Testis (tissue), 3 donors: ENCODE measurements around the gene CAPZA2. TPM values are rescaled to one million over a fixed set of nuclear protein-coding genes. Genes with fewer than 3 reads are reported as not detected.

ENCODE experiments used
- DNase-seq: peaks from one replicate; pipeline ENCODE4 v3.0.0-alpha.2; 2019
- H3K27ac ChIP-seq, 2 donors: fragments of 200-600 bp; sonication (generic); one replicate each; pipeline ENCODE4 v1.5.1; 2019
- H3K27me3 ChIP-seq: fragments of 200-600 bp; sonication (generic); one replicate; pipeline ENCODE4 v1.5.1; 2019
- H3K36me3 ChIP-seq: fragments of 200-600 bp; sonication (generic); one replicate; pipeline ENCODE4 v1.5.1; 2017; ENCODE audit warnings: low read depth; ENCODE audit errors: missing control alignments
- H3K4me1 ChIP-seq: fragments of 200-600 bp; sonication (generic); one replicate; pipeline ENCODE4 v1.5.1; 2019
- H3K4me3 ChIP-seq, 2 donors: fragments of 200-600 bp; sonication (generic); one replicate each; pipeline ENCODE4 v1.5.1; 2017 to 2019
- H3K9me3 ChIP-seq: fragments of 200-600 bp; sonication (generic); one replicate; pipeline ENCODE4 v1.5.1; 2017
- CTCF ChIP-seq, 3 experiments: fragments of 450-650 bp in 2 of 3; fragments of 200-600 bp in 1 of 3; sonication (generic) in 1 of 3; IDR thresholded peaks; one replicate each; pipeline ENCODE4 v1.5.1; 2016 to 2019; ENCODE audit warnings: antibody characterized with exemption in 3 of 3, mild to moderate bottlenecking in 2 of 3, moderate library complexity in 1 of 3
- POLR2A ChIP-seq: fragments of 450-650 bp; IDR thresholded peaks from one replicate; pipeline ENCODE4 v1.6.1; 2017; ENCODE audit warnings: antibody characterized with exemption, mild to moderate bottlenecking, moderate library complexity
- WGBS, 2 donors: methylation state at CpG; one replicate each; pipeline ENCODE4 v1.1.5; 2018; 5-methylcytosine and 5-hydroxymethylcytosine counted together
- intact Hi-C: fragments of 100-400 bp; cut with DNase I; formaldehyde crosslinking; loops from one replicate; pipeline ENCODE4 v1.15.1; 2023; ENCODE audit warnings: low total_unique reads
- polyA plus RNA-seq: library from polyadenylated mRNA; stranded (reverse); fragments of 350-450 nt; fragmentation: Illumina TruSeq; extraction: RNeasy Lipid Tissue Mini Kit (QIAGEN cat#74804); gene quantifications from one replicate; pipeline ENCODE4 v1.2.3, GENCODE V29; 2014; ENCODE audit warnings: low read depth, low replicate concordance; ENCODE audit not compliant: insufficient read depth
- total RNA-seq, 2 donors: library from RNA; depleted of rRNA; stranded (reverse); fragments of >200 nt; gene quantifications; one replicate each; pipeline ENCODE4 v1.2.3, GENCODE V29; 2016

Gene CAPZA2
- total and polyA plus RNA-seq, 3 donors from 2014 or later = 57.9 to 69.4 (median 69.4) TPM

- Histone ChIP-seq H3K4me3 (no peak overlapping the region), H3K36me3 (no peaks in the 10 kb centered on the region), H3K27me3 (no peaks in the 10 kb centered on the region), H3K27ac (peak overlapping the region; percentile 12 to 57), H3K4me1 (peaks cover 21% of the 10 kb centered on the region), H3K9me3 (no peaks in the 10 kb centered on the region)
- intact Hi-C loops = no loop called here
- DNase-seq = peak; percentile 90
- WGBS, 2 donors = 39 to 42% methylated on average over 8 of the region's 8 CpGs
- no peak for TF ChIP-seq CTCF (IDR thresholded peaks at IDR 0.05)
- TF ChIP-seq POLR2A = no peak
Measured at GRCh38 chr7:116876664-116877442, 14.5 kb downstream of the CAPZA2 start.

GRCh38 chr7:116877443-116878217, 15.2 kb downstream of the CAPZA2 start:
- 67 to 91% methylated on average over 3 of the region's 3 CpGs for WGBS, 2 donors
- H3K4me1 ChIP-seq = peaks cover 21% of the 10 kb centered on the region
- H3K36me3 ChIP-seq = no peaks in the 10 kb centered on the region
- H3K27me3 ChIP-seq = no peaks in the 10 kb centered on the region
- H3K9me3 ChIP-seq = no peaks in the 10 kb centered on the region
- TF ChIP-seq POLR2A = no peak
- no peak for TF ChIP-seq CTCF (IDR thresholded peaks at IDR 0.05)
- H3K27ac ChIP-seq = peak overlapping the region; percentile 12 to 57
- no peak overlapping the region for H3K4me3 ChIP-seq
- intact Hi-C loops = no loop called here
- no peak for DNase-seq

- Histone ChIP-seq H3K27ac (no peak overlapping the region), H3K9me3 (no peaks in the 10 kb centered on the region), H3K4me3 (no peak overlapping the region), H3K4me1 (no peaks in the 10 kb centered on the region), H3K36me3 (no peaks in the 10 kb centered on the region), H3K27me3 (no peaks in the 10 kb centered on the region)
- intact Hi-C loops = no loop called here
- WGBS, 2 donors = 95 to 98% methylated on average over 3 of the region's 3 CpGs
- no peak for DNase-seq
- no peak for TF ChIP-seq POLR2A
- no peak for TF ChIP-seq CTCF (IDR thresholded peaks at IDR 0.05)
Measured at GRCh38 chr7:116884691-116885090, 22.3 kb downstream of the CAPZA2 start.

GRCh38 chr7:116885724-116886123, 23.3 kb downstream of the CAPZA2 start:
- H3K36me3 ChIP-seq = no peaks in the 10 kb centered on the region
- no peaks in the 10 kb centered on the region for H3K4me1 ChIP-seq

More at GRCh38 chr7:116885724-116886123, 23.3 kb downstream of the CAPZA2 start:
- Histone ChIP-seq H3K27ac (no peak overlapping the region), H3K27me3 (no peaks in the 10 kb centered on the region), H3K4me3 (no peak overlapping the region), H3K9me3 (no peaks in the 10 kb centered on the region)
- TF ChIP-seq CTCF (IDR thresholded peaks at IDR 0.05) = no peak
- TF ChIP-seq POLR2A = no peak
- 72 to 87% methylated on average over 2 of the region's 2 CpGs for WGBS, 2 donors
- no peak for DNase-seq
- intact Hi-C loops = no loop called here
